ENCODE data around the gene PTX4.

PTX4 gene

DNA sequence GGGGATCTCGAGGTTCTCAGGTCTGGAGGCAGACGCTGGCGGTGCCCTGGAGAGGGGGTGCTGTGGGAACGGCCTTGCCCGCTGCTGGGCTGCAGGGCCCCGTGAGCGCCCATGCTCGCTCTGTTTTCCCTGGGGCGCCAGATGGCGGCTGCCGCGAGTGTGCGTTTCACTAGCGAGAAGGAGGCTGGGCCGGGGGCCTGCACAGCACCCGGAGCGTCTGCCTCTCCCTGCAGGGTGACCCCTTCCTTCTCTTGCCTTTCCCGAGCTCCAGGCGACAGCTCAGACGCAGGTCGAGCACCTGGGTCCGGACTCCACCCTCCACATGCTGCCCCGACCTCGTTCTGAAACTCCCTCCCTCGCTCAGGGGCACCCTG is 7.1 kb upstream of the PTX4 start:
- no peak for TF ChIP-seq CTCF (IDR thresholded peaks at IDR 0.05; ENCODE audit: extremely low read depth, insufficient read depth, missing control alignments)
- DNase-seq (ENCODE audit: low spot score), result no peak
- in situ Hi-C loops (cut with MboI; ENCODE audit: low pct_unique_long_range_greater_than_20kb, low sequenced_read_pairs, unreplicated experiment), result no loop called here

DNA sequence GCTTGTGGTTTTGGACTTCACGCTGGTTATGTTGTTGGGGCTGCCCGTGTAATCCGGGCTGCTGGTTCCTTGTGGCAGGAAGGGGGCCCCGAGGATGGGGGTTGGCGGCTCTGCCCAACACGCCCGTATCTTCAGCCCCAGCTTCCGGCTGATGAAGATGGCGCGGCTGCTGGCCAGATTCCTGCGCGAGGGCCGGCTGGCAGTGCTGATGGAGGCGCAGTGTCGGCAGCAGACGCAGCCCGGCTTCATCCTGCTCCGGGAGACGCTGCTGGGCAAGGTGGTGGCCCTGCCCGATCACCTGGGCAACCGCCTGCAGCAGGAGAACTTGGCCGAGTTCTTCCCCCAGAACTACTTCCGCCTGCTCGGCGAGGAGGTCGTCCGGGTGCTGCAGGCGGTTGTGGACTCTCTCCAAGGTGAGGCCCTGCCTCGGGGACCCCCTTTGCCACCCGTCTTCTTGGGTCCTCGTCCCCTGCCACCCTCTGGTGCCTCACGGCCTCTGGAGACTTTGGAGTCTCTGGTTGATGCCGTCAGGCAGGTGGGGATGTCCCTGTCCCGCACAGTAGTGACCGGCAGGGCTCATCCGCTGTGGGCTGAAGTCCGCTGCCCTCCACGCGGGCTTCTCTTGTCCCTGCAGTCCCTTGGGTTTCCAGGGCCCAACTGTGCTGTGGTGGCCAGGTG is 6.6 kb upstream of the PTX4 start:
- TF ChIP-seq CTCF (IDR thresholded peaks at IDR 0.05; ENCODE audit: extremely low read depth, insufficient read depth, missing control alignments), result no peak
- in situ Hi-C loops (cut with MboI; ENCODE audit: low pct_unique_long_range_greater_than_20kb, low sequenced_read_pairs, unreplicated experiment), result no loop called here
- DNase-seq (ENCODE audit: low spot score), result no peak

- in situ Hi-C loops (cut with MboI; ENCODE audit: low pct_unique_long_range_greater_than_20kb, low sequenced_read_pairs, unreplicated experiment), result no loop called here
- DNase-seq (ENCODE audit: low spot score), result no peak
- TF ChIP-seq CTCF (IDR thresholded peaks at IDR 0.05; ENCODE audit: extremely low read depth, insufficient read depth, missing control alignments), result no peak
Measured at GRCh38 chr16:1494711-1495110, 6.0 kb upstream of the PTX4 start.

- TF ChIP-seq CTCF (IDR thresholded peaks at IDR 0.05; ENCODE audit: extremely low read depth, insufficient read depth, missing control alignments), result peak; percentile 27
- in situ Hi-C loops (cut with MboI; ENCODE audit: low pct_unique_long_range_greater_than_20kb, low sequenced_read_pairs, unreplicated experiment), result no loop called here
- DNase-seq (ENCODE audit: low spot score), result no peak
Measured at GRCh38 chr16:1494129-1494640, 5.4 kb upstream of the PTX4 start.

DNA sequence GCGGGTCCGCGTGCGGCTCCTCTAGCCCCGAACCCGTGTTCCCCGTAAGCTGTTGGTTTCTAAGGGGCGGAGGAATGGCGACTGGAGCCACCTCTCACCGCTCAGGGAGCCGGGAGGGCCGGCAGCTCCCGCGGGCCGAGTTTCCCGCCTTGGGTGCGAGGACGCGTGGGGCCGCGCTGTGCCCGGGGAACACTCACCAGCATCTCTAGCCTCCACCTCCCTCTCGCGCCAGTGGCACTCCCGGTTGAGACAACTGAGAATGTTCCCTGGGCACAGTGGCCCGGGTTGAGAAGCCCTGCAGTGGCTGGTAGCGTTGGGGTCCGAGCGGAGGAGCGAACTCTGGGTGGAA is 5.0 kb upstream of the PTX4 start:
- TF ChIP-seq CTCF (IDR thresholded peaks at IDR 0.05; ENCODE audit: extremely low read depth, insufficient read depth, missing control alignments), result no peak
- no peak for DNase-seq (ENCODE audit: low spot score)
- in situ Hi-C loops (cut with MboI; ENCODE audit: low pct_unique_long_range_greater_than_20kb, low sequenced_read_pairs, unreplicated experiment), result no loop called here

DNA sequence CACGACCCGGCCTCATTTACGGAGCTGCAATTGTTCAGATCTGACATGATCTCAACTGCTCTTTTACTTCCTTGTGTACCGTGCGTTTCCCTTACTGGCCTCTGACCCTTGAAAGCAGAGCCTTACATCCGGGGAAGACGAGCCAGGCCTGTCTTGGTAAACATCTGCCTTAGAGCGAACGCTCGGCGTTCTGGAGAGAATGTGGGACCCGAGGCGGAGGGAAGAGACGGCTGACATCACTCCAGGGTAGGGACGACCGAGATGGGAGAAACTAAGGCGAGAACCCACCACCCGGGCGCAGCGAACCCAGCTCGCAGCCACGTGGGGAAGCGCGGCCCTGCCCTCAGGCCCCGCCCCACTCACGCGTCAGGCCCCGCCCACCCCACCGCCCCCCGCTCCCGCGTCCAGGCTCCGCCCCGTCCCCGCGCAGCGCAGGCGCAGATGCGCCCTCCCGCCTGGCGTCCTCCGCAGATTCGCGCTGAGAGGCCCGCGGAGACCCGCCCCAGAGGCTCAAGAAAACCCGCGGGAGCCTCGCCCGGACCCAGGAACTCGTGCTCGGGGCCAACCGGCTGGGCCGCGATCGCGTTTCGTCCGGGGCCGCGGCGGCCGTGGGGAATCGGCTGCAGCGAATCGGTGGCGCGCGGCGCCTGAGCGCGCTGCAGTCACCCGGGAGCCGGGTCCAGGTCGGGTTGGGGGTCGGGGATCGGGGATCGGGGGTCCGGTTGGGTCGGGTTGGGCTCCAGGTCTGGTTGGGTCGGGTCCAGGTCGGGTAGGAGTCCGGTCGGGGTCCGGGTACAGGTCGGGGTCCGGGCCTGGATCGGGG is 4.4 kb upstream of the PTX4 start, which contains the start of gene TELO2:
Gene TELO2, plus strand, starts transcription at position 438 of the 823 bp plus-strand sequence. CDS start 922 bp downstream, outside the sequence.
- in situ Hi-C loops (cut with MboI; ENCODE audit: low pct_unique_long_range_greater_than_20kb, low sequenced_read_pairs, unreplicated experiment), result no loop called here
- DNase-seq (ENCODE audit: low spot score), result peak; percentile 99
- no peak for TF ChIP-seq CTCF (IDR thresholded peaks at IDR 0.05; ENCODE audit: extremely low read depth, insufficient read depth, missing control alignments)

All from GM13977 (cell line).